Head of caudate nucleus (tissue), 42 donors: ENCODE measurements around the gene CTNNBIP1.
"Not testable (repeated sequence)": the region's sequence is repeated elsewhere in the genome, so short reads cannot be mapped to it uniquely, and the experiment has no call there.

Source experiments
- DNase-seq, 42 donors: peaks; one replicate each; pipeline versions ENCODE4 v3.0.0 to v3.0.0-alpha.2; 2020 to 2021; ENCODE audit warnings: mixed read lengths in 7 of 42
- intact Hi-C: fragments of 100-400 bp; cut with DNase I; formaldehyde crosslinking; loops from one replicate; pipeline ENCODE4 v1.15.0; 2022

The CTNNBIP1 gene

DNA sequence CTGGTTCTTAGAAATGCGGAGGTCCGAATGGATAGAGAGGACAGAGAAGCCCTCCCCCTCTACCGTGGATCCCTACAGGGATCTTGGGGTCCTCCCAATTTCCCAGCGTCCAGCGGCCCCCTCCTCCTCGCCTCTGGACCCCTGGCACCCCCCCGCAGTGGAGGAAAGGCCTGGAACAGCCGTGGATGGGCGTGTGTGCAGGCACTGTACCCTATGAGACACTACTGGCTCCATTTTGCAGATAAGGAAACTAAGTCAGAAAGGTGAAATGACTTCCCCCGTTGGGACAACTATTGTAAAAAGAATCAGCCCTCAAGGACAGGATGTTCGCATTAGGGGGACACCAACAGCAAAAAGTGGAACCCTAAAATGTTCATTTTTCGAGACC, 85.4 kb downstream of the CTNNBIP1 start:
- intact Hi-C loops = no loop called here
- DNase-seq = no peak

GRCh38 chr1:9823943-9824701, 85.9 kb downstream of the CTNNBIP1 start, which contains the start of gene CLSTN1:
Gene CLSTN1, minus strand, starts transcription at chr1:9823965. Its CDS starts 232 bp downstream, at chr1:9823733.
- peak; percentile 74 to 96 (median 92) for DNase-seq
- intact Hi-C loops = no loop called here

DNA sequence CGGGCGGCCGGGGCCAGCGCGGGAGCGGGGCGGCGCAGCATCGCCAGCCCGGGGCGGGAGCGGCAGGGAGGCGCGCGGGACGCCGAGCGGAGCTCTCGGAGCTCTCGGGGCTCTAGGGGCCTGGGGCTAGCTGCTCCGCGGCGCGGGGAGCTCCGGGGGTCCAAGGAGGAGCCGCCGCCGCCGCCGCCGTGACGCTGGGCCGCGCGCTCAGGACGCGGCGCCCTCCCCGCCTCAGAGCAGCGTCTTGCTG, 86.5 kb downstream of the CTNNBIP1 start:
- no peak for DNase-seq
- intact Hi-C loops = no loop called here

GRCh38 chr1:9822897-9823692, 87.0 kb downstream of the CTNNBIP1 start:
- intact Hi-C loops = no loop called here
- peak; percentile 37 to 82 (median 64) for DNase-seq

GRCh38 chr1:9822490-9822889, 87.6 kb downstream of the CTNNBIP1 start:
- intact Hi-C loops = no loop called here
- no peak for DNase-seq

- DNase-seq = no peak
- intact Hi-C loops = no loop called here
Observed at GRCh38 chr1:9821710-9822109, 88.4 kb downstream of the CTNNBIP1 start.

DNA sequence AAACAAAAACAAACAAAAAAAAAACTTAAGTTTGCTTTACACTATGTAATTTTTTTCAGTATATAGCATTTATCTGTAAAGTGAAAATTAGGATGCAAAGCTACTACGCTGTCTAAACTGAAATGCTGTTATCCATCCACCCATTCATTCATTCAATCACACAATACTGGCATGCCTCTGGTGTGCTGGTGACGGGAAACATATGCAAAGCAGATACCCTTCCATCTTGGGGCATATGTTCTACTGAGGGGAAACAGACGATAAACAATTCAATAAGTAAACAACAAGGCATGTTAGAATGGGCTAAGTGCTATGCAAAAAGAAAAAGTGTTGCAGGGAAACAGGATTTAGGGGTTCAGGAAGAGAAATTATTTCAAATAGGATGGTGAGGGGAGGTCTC, 89.5 kb downstream of the CTNNBIP1 start:
- DNase-seq = no peak
- intact Hi-C loops = no loop called here

DNA sequence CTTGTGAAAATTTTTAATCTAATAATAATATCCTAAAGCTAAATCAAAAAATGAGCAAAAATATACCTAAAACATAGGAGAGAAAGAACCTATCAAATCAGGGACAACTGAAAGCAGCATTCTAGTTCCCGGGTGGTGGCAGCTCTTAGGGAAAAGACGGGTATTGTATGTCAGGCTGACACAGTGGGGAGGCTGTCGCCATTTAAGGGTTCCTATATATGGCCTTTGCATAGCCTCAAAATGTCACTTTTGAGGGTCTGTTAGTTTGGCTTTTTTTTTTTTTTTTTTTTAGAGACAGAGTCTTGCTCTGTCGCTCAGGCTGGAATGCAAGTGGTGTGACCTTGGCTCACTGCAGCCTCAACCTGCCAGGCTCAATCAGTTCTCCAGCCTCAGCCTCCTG, 92.3 kb downstream of the CTNNBIP1 start:
- intact Hi-C loops = no loop called here

DNA sequence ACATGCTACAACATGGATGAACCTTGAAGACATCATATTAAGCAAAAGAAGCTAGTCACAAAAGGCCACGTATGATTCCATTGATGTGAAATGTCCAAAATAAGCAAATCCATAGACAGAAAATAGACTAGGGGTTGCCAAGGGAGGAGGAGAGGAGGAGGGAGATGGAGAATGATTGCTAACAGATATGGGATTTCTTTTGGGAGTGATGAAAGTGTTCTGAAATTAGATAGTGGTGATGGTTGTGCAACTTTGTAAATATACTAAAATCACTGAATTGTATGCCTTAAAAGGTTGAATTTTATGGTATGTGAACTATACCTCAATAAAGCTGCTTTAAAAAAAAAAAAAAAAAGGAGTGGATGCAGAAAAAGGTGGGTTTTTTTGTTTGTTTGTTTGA, 93.9 kb downstream of the CTNNBIP1 start:
- DNase-seq = no peak
- intact Hi-C loops = no loop called here

More for the DNA sequence above, 92.3 kb downstream of the CTNNBIP1 start:
- DNase-seq = peak in 1 of 42 donors; percentile 17

GRCh38 chr1:9815150-9815549, 94.9 kb downstream of the CTNNBIP1 start:
- intact Hi-C loops = no loop called here
- DNase-seq = no peak

GRCh38 chr1:9814619-9815018, 95.5 kb downstream of the CTNNBIP1 start:
- intact Hi-C loops = no loop called here
- DNase-seq = no peak

- intact Hi-C loops = no loop called here
- DNase-seq = peak in 1 of 42 donors; percentile 6
Observed at GRCh38 chr1:9811239-9811966, 98.7 kb downstream of the CTNNBIP1 start.

DNA sequence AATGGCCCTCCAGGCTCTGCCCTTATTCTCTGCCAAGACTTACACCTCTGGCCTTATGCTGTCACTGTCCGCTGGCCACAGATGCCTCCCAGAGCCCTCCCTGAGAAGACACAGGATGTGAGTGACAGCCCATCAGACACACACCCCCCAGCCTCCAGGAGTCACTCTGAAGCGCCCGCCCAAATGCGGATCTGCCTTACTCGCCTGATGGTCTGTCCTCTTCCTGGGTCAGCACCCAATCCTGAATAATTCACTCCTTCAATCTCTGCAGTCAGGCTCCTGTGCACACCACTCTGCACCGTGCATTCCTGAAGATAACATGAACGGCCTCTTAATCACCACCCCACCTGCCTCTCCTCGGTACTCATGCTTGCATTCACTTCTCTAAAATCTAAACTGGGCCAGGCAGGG, 101.0 kb downstream of the CTNNBIP1 start:
- intact Hi-C loops = no loop called here
- peak in 1 of 42 donors; percentile 23 for DNase-seq

- DNase-seq = peak in 1 of 42 donors; percentile 19
- intact Hi-C loops = no loop called here
Observed at GRCh38 chr1:9808459-9808858, 101.6 kb downstream of the CTNNBIP1 start.

GRCh38 chr1:9807541-9807940, 102.5 kb downstream of the CTNNBIP1 start:
- intact Hi-C loops = no loop called here
- DNase-seq = peak in 23 of 42 donors; percentile 16 to 75 (median 34)

- intact Hi-C loops, DNase-seq: not testable (repeated sequence)
Observed at GRCh38 chr1:9805972-9806371, 104.1 kb downstream of the CTNNBIP1 start.

DNA sequence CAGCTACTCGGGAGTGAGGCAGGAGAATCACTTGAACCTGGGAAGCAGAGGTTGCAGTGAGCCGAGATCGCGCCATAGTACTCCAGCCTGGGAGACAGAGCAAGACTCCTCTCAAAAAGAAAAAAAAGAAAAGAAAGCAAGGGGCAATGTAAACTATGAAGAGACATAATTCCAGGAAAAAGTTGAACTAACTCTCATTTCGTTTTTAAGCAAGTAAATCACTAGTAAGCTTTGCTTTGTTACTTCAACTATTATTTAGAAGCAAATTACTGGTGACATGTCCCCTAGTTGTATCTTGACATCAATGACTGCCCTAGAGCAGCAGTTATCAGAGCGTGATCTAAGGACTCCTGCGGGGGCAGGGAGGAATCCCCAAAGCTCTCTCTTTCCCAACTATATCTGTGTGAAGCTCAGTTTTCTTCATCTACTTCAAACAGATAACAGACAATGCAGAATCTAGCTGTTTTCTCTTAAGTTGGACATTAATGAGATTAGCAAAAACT, 105.0 kb downstream of the CTNNBIP1 start:
- DNase-seq = no peak
- intact Hi-C loops = no loop called here

GRCh38 chr1:9803003-9803918, 106.8 kb downstream of the CTNNBIP1 start:
- peak in 1 of 42 donors; percentile 21 for DNase-seq
- intact Hi-C loops = not testable (repeated sequence)

GRCh38 chr1:9801909-9802308, 108.2 kb downstream of the CTNNBIP1 start:
- DNase-seq = no peak
- intact Hi-C loops = no loop called here
